ENCODE data around the gene ALK. TPM values are rescaled to one million over a fixed set of nuclear protein-coding genes. Genes with fewer than 3 reads are reported as not detected.

Gene ALK
- total RNA-seq, 2 experiments from 2014 or later = not detected

- POLR2A ChIA-PET = no interaction called here
- ATAC-seq (ENCODE audit: low read depth) (peak; percentile 33), DNase-seq (no peak)
- Mint-ChIP-seq H3K4me3 (no peak overlapping the region), H3K4me1 (peaks cover 6% of the 10 kb centered on the region), H3K36me3 (no peaks in the 10 kb centered on the region), H3K27me3 (peaks cover 8% of the 10 kb centered on the region), H3K27ac (no peak overlapping the region), H3K9me3 (no peaks in the 10 kb centered on the region)
Observed at GRCh38 chr2:29749041-29749440, 172.3 kb downstream of the ALK start.

DNA sequence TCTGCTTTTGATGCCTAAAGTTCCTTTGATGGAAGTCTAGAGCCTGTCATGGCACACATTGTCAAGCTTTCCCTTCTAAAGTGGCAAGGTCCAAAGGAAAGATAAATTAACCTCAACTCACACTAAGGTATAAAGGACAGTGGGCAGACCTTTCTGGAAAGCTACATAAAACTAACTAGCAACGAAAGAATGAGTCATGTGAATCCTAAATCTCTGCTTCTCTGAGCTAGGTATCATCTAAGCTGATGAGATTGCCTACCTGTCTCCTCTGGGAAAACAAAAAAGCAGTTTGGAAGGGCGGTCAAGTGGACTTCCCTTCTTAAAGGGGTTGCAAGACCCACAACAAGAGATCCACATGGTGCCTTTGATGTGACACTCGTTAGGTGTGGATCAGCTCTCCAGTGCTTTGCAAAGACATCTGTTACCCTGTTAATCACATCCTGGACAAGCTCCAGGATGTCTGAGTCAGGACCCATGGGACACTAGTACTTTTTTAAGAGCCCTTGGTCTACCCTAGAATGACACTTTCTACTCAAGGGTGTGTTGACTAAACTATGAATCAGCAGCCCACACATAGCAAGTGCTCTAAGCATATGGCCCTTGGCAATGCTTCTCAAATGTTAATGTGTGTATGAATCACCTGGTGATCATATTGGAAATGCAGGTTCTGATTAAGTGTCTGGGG is 173.5 kb downstream of the ALK start:
- POLR2A ChIA-PET = no interaction called here
- Mint-ChIP-seq H3K27me3 (peaks cover 8% of the 10 kb centered on the region), H3K4me3 (no peak overlapping the region), H3K4me1 (peaks cover 6% of the 10 kb centered on the region), H3K36me3 (no peaks in the 10 kb centered on the region), H3K9me3 (no peaks in the 10 kb centered on the region), H3K27ac (no peak overlapping the region)
- ATAC-seq (ENCODE audit: low read depth) (no peak), DNase-seq (no peak)

GRCh38 chr2:29744976-29745375 is 176.4 kb downstream of the ALK start:
- ATAC-seq (ENCODE audit: low read depth) (no peak), DNase-seq (no peak)
- no peak overlapping the region for H3K4me3 Mint-ChIP-seq
- peaks cover 8% of the 10 kb centered on the region for H3K27me3 Mint-ChIP-seq
- no peaks in the 10 kb centered on the region for H3K9me3 Mint-ChIP-seq
- H3K4me1 Mint-ChIP-seq = peaks cover 6% of the 10 kb centered on the region
- H3K36me3 Mint-ChIP-seq = no peaks in the 10 kb centered on the region
- POLR2A ChIA-PET = no interaction called here
- no peak overlapping the region for H3K27ac Mint-ChIP-seq

DNA sequence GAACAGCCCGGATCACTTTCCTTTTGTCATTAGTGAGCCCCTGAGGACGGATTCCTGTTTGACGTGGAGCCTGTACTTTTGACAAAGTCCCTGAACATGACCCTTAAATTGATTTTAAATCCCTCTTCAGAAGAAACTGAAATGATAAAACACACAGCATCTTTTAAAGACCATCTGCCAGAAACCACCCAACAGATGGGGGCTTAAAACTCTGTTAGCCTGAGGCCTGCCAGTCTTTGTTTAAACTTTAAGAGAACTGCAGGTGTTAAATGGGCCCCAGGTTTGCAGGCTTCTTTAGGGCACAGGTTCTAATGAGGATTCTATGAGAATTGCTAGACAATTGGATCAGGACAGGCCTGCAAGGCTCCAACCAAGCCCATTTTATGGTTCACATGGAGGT is 177.9 kb downstream of the ALK start:
- H3K4me1 Mint-ChIP-seq = no peaks in the 10 kb centered on the region

GRCh38 chr2:29742656-29743055 is 178.7 kb downstream of the ALK start:
- no peak for DNase-seq
- no peaks in the 10 kb centered on the region for H3K9me3 Mint-ChIP-seq
- H3K36me3 Mint-ChIP-seq = no peaks in the 10 kb centered on the region
- H3K27me3 Mint-ChIP-seq = peaks cover 6% of the 10 kb centered on the region
- ATAC-seq (ENCODE audit: low read depth) = no peak
- H3K4me1 Mint-ChIP-seq = no peaks in the 10 kb centered on the region
- POLR2A ChIA-PET = interaction anchor here (0.6 kb wide), 1 partner anchor 8 kb away, joined by 3 read pairs; no protein-coding TSS in a partner anchor
- no peak overlapping the region for H3K4me3 Mint-ChIP-seq
- no peak overlapping the region for H3K27ac Mint-ChIP-seq

More for the DNA sequence above, 177.9 kb downstream of the ALK start:
- Mint-ChIP-seq H3K36me3 (no peaks in the 10 kb centered on the region), H3K27me3 (peaks cover 4% of the 10 kb centered on the region), H3K27ac (no peak overlapping the region), H3K9me3 (no peaks in the 10 kb centered on the region), H3K4me3 (no peak overlapping the region)
- POLR2A ChIA-PET = no interaction called here
- ATAC-seq (ENCODE audit: low read depth) (no peak), DNase-seq (no peak)

DNA sequence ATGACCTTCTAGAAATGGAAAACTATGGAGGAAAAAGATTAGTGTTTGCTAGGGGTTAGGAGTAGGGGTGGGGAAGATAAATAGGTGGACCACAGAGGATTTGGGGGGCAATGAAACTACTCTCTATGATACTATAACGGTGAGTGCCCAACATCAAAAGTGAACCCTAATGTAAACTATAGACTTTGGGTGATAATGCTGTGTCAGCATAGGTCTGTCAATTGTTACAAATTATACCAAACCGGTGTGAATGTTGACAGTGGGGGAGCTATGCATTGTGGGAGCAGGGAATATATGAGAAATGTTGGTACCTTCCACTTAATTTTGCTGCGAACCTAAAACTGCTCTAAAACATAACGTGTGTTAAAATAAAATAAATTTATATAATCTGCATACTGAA is 180.3 kb downstream of the ALK start:
- Mint-ChIP-seq H3K4me1 (no peaks in the 10 kb centered on the region), H3K4me3 (no peak overlapping the region), H3K9me3 (no peaks in the 10 kb centered on the region), H3K27ac (no peak overlapping the region), H3K27me3 (peaks cover 6% of the 10 kb centered on the region), H3K36me3 (no peaks in the 10 kb centered on the region)
- ATAC-seq (ENCODE audit: low read depth) (no peak), DNase-seq (no peak)
- POLR2A ChIA-PET = no interaction called here

- H3K9me3 Mint-ChIP-seq = no peaks in the 10 kb centered on the region
- no peak overlapping the region for H3K4me3 Mint-ChIP-seq
- H3K36me3 Mint-ChIP-seq = no peaks in the 10 kb centered on the region
- POLR2A ChIA-PET = interaction anchor here (0.7 kb wide), 1 partner anchor 8 kb away, joined by 3 read pairs; no protein-coding TSS in a partner anchor
- no peaks in the 10 kb centered on the region for H3K4me1 Mint-ChIP-seq
- ATAC-seq (ENCODE audit: low read depth) (no peak), DNase-seq (no peak)
- H3K27ac Mint-ChIP-seq = no peak overlapping the region
- H3K27me3 Mint-ChIP-seq = peaks cover 8% of the 10 kb centered on the region
Observed at GRCh38 chr2:29733965-29734364, 187.4 kb downstream of the ALK start.

- no peak for ATAC-seq (ENCODE audit: low read depth)
- peaks cover 8% of the 10 kb centered on the region for H3K27me3 Mint-ChIP-seq
- POLR2A ChIA-PET = no interaction called here
- no peak overlapping the region for H3K4me3 Mint-ChIP-seq
- H3K4me1 Mint-ChIP-seq = no peaks in the 10 kb centered on the region
- no peaks in the 10 kb centered on the region for H3K36me3 Mint-ChIP-seq
- DNase-seq = no peak
- no peak overlapping the region for H3K27ac Mint-ChIP-seq
- H3K9me3 Mint-ChIP-seq = no peaks in the 10 kb centered on the region
Observed at GRCh38 chr2:29733213-29733612, 188.2 kb downstream of the ALK start.

- Mint-ChIP-seq H3K36me3 (no peaks in the 10 kb centered on the region), H3K27ac (no peak overlapping the region), H3K27me3 (peaks cover 6% of the 10 kb centered on the region), H3K4me1 (no peaks in the 10 kb centered on the region), H3K9me3 (no peaks in the 10 kb centered on the region), H3K4me3 (no peak overlapping the region)
- ATAC-seq (ENCODE audit: low read depth) = no peak
- DNase-seq = no peak
- POLR2A ChIA-PET = no interaction called here
Observed at GRCh38 chr2:29731948-29732347, 189.4 kb downstream of the ALK start.

DNA sequence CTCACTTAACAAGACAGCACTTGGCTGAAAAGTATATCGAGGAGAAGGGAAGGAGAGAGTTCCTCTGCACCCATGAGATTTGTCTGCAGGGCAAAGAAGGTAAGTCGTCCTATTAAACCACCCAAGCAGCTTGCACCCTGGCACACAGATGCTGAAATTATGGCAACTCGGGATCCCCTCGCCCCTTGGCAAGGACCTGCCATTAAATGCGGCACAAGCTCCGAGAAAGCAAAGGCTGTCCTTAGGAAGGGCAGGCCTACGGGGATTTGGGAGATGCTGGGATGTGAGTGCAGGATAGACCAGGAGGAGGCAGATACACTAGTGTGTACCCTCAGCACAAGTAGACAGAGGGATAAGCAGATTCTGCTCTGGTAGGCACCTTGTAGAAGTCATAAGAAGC is 191.5 kb downstream of the ALK start:
- no peaks in the 10 kb centered on the region for H3K36me3 Mint-ChIP-seq
- H3K27me3 Mint-ChIP-seq = peaks cover 6% of the 10 kb centered on the region
- no peak overlapping the region for H3K27ac Mint-ChIP-seq
- POLR2A ChIA-PET = no interaction called here
- no peaks in the 10 kb centered on the region for H3K4me1 Mint-ChIP-seq
- ATAC-seq (ENCODE audit: low read depth) (no peak), DNase-seq (no peak)
- H3K9me3 Mint-ChIP-seq = no peaks in the 10 kb centered on the region
- no peak overlapping the region for H3K4me3 Mint-ChIP-seq

DNA sequence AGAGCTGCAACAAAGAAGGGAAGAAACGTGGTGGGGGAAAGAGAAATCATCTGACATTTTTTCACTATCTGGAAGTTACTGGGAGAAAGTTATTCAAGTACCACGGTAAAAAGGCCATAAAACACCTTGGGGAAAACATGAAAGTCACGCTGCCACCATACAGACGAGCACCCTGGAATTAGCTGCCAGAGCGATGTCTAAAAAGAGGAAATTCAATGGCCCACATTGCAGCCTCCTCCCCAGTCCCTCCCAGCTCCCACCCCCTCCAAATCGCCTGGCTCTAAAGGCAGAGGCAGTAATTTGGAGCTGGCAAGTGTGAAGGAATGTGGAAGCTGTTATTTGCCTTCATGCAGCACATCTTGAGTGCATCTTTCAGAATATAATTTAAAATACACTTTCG is 192.0 kb downstream of the ALK start:
- Mint-ChIP-seq H3K36me3 (no peaks in the 10 kb centered on the region), H3K27me3 (peaks cover 6% of the 10 kb centered on the region), H3K4me3 (no peak overlapping the region), H3K27ac (no peak overlapping the region), H3K9me3 (no peaks in the 10 kb centered on the region), H3K4me1 (no peaks in the 10 kb centered on the region)
- no peak for DNase-seq
- ATAC-seq (ENCODE audit: low read depth) = no peak
- POLR2A ChIA-PET = no interaction called here

DNA sequence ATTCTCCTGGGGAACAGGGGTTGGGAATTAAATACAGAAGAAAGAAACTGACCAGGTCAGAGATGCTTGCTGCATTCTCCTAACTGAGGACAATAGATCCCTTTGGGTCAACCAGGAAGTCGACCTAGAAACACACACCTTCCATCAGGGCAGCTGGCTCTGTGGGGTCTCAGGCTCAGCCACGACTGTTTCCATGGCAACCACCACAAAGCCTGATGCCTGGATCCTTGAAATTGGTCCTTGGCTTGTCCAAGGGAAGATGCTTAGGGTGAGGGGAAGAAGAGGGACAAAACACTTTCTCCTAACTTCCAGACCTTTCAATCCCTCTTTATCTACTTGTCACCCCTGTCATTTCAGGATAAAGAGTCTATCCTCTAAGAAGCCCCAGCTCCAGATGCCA is 194.4 kb downstream of the ALK start:
- DNase-seq (no peak), ATAC-seq (ENCODE audit: low read depth) (no peak)
- Mint-ChIP-seq H3K27me3 (peaks cover 14% of the 10 kb centered on the region), H3K9me3 (no peaks in the 10 kb centered on the region), H3K27ac (no peak overlapping the region), H3K36me3 (no peaks in the 10 kb centered on the region), H3K4me1 (no peaks in the 10 kb centered on the region), H3K4me3 (no peak overlapping the region)
- POLR2A ChIA-PET = no interaction called here

DNA sequence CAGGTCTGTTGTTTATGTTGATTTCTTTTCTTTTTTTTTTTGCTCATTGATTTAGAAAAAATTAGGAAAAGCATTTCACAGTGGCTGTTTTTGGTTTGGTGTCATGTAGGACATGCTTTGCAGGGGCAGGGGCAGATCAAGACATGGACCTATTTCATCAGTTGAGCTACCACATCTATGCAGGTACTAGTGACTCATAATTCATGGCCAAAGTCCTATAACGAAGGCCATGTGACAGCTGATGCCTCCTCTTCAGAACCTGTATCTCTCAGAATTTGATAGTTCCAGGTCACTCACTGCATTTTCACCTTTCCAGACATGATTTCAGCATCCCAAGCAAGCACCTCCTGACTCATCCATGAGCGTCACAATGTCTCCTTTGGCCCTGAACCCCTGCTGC is 195.8 kb downstream of the ALK start:
- no peaks in the 10 kb centered on the region for H3K9me3 Mint-ChIP-seq
- H3K36me3 Mint-ChIP-seq = no peaks in the 10 kb centered on the region
- peaks cover 12% of the 10 kb centered on the region for H3K27me3 Mint-ChIP-seq
- ATAC-seq (ENCODE audit: low read depth) (no peak), DNase-seq (no peak)
- H3K27ac Mint-ChIP-seq = no peak overlapping the region
- no peaks in the 10 kb centered on the region for H3K4me1 Mint-ChIP-seq
- POLR2A ChIA-PET = no interaction called here
- H3K4me3 Mint-ChIP-seq = no peak overlapping the region

DNA sequence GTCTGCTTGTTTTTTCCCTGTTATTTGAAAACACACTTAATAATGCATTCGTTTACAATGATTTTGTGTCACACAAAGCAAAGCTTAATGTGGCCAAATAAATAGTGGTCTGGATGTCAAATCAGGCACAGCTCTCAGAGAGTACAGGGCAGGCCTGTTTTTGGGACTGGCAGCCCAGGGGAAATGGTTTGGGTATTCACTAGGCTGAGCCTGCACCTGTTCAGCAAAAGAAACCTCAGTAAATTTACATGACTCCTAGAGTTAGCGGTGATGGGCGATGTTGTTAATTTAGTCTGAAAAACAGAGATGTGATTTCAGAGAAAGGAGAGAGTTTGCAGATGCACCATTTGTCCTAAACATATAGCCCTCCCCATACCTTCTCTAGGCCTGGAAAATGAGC is 197.1 kb downstream of the ALK start:
- no peak for DNase-seq
- Mint-ChIP-seq H3K36me3 (no peaks in the 10 kb centered on the region), H3K9me3 (no peaks in the 10 kb centered on the region), H3K4me3 (no peak overlapping the region), H3K27me3 (peaks cover 11% of the 10 kb centered on the region), H3K27ac (no peak overlapping the region), H3K4me1 (no peaks in the 10 kb centered on the region)
- ATAC-seq (ENCODE audit: low read depth) = no peak
- POLR2A ChIA-PET = interaction anchor here (0.6 kb wide), 1 partner anchor 186 kb away, joined by 5 read pairs; no protein-coding TSS in a partner anchor
